HG02885 (cell line): Measurements from ENCODE around the gene OSBPL5.

ENCODE experiments used
- ATAC-seq: cut with Tn5 transposase; IDR thresholded peaks from one replicate; pipeline ENCODE4 v1.9.1; 2021; ENCODE audit warnings: mild to moderate bottlenecking; ENCODE audit not compliant: unreplicated experiment, poor library complexity

OSBPL5 gene

DNA sequence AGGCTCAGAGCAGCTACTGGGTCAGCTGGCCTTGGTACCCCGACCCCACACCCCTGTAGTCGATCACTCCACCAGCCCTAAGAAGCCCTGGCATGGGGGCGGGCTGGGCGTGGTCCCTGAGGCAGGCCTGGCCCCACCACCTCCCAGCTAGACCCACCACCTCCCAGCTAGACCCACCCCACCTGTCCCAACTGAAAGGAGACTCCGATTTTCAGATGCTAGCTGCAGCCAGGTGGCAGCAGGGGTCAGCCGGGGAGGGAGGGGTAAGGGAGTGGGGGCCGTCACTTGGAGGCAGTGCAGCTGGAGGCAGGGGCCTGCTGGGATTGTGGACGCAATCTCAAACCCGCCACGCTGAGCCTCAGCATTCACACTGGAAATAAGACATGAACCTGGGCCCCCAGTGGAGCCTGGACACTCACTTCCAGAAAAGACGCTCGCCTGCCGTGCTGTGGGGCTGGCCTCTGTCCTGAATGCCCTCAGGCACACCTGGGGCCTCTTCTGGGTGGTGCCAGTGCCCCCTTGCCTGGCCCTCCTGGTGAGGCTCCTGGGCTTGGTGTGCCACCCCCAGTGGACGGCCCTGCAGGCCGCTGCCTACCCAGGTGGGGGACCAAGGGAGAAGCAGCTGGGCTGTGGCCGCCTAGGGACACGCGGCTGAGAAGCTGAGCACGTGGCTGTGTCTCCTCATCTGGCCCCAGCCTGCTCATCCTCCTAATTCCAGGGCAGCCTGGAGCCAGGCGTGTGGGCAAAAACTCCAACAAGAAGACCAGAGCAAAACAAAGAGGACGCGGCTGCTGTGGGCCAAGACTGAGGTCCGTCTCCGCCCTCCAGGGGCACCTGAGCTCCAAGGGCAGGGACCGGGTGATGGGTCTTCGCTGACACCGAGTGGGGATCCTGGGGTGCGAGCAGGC is 26.7 kb downstream of the OSBPL5 start:
- ATAC-seq: no peak

DNA sequence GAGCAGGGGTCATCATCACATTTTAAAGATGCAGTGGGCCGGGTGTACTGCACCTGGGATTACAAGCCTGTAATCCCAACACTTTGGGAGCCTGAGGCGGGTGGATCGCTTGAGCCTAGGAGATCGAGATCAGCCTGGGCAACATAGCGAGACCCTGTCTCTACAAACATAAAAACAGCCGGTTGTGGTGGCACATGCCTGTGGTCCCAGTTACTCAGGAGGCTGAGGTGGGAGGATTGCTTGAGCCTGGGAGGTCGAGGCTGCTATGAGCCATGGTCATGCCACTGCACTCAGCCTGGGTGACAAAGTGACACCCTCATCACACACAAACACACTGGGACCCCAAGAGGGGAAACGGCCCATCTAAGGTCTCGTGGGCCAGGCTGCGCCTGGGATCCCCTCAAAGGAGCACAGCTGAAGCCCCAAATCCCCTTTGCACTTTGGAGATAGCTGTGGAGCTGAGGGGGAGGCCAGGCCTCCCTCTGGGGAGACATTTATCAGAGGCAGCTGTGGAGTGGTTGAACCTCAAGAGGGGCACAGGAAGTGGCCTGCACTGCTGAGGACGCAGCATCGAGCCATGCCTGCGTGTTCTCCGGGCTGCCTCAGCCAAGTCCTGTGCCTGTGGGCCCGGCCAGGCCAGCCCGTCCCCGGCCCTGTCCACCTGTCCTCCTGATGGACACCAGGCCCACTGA is 27.5 kb downstream of the OSBPL5 start:
- ATAC-seq: no peak

DNA sequence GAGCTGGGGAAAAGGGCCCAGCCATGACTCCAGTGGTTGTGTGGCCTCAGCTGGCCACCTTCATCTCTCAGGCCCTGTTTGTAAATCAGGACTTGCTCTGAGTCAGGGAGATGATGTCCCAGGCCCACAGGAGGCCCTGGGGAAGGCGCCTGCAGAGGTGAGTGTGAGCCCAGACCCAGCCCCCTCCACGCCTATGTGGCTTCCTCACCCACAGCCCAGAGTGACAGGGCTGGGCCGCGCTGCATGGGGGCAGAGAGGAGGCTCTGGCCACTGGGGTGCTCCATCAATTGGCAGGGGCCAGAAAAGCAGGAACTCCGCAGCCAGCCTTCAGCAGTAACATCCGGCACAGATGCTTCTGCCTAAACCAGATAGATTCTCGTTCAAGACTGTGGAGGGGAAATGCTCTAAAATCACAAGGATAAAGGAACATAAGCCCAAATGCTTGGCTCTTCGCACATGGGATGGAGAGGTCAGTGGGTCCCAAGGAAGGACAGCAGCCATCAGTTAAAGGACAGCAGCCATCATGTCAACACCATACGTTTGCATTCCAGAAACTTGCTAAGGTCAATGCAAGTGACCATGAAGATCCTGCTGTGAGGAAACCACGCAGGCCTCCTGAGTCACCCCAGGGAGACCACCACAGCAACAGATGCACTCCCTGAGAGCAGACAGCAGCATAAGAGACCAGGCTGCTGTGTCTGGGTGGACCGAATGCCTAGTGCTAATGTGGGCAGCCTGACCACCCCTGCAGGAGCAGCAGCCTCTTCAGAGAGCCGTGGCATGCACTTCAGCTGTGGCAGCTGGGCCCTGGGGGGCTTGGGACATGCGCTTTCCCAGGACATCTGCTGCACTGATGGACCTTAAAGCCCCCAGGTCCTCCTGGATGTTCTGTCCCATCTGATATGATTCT is 28.3 kb downstream of the OSBPL5 start:
- ATAC-seq: no peak

DNA sequence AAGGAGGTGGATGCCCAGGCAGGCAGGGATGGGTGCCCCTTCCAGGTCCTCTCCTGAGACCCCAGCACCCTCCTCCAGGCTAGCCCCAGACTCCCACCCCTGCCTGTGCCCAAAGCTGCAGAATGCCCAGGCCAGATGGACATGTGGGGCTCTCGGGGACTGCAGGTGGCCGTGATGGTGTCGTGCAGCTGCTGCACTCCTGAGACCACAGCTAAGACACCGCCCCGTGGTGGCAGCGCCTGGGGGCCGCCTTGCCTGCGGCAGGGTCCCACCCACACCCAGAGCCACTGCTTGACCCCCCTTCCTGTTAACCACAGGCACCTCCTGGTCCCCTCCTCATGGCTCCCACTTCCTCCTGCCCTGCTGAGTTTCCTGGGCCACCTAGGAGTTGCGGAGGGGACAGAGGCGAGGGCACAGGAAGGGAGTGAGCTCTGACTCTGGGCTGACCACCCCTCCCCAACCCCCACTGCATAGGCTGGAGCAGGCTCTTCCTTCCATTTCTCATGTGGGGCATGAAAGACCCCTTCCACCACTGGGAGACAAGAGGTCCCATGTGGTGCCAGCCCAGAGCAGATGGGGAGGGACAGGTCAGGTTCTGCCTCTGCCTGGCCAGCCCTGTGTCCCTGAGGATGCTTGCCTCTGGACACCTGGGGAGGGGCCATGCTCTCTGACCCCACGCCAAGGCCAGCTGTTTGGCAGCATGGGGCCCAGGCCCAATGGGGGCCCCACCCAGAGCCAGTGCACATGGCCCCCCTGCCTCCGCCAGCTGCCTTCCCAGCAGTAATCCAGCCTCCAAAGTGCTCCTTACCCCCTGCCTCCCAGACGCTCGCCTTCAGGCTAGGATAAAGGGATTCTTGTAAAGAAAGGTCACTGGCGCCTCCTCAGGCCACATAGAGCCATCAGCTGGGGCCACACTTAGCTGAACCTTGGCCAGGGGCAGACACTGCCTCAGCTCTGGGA is 29.3 kb downstream of the OSBPL5 start:
- ATAC-seq: no peak

DNA sequence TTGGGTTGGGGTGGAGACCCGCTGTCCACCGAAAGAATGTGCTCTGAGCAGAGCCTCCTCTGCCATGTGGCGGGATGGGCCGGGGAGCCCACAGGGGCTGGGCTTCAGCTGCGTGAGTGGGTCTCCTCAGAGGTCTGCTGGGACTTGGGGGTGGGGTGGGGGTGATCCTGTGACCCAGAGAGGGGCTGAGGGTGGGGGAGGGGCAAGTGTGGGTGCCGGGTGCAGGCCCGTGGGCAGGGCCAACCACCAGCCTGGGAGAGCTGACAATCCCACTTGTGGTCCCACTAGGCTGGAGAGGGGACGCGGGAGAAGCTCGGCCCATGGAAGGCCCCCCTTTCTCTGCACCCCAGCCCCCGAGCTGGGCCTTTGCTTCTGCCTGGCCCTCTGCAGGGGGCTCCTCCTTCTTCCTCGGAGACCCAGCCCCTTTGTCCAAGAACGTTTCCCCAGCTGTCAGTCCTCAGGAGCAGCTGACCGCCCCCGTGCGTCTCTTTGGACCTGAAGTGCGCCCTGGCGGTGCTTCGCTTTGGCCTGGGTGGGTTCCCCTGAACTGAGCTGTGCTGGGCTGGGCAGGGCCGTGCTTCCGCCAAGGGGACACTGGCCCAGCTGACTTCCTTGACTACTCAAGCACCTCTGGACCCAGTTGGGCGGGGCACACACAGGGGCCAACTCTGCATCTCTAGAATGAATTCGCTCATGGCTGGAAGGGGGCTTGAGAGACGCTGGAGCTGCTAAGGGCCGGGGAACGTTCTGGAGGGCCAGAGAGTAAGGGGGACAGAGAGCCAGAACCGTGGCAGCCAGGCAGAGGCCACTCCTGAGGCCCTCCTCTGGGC is 30.2 kb downstream of the OSBPL5 start:
- no peak for ATAC-seq

DNA sequence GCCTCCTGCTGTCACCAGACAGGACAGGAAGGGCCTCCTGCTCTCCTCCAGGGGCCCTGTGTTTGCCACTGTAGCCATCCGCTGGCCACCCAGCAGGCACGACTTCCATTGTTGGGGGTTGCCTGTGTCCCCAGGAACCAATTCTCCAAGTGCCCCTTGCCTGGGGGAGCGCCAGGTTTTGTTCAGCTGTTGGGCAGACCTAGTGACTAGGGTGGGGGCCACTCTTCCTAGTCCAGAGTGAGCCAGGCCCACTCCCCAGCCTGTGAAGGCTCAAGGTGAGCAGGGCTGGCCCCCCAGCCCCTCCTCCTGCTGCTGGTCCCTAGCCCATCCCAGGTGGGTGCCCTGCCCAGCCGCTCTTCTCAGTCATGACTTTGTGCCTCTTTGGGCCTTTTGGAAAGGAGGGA is 30.9 kb downstream of the OSBPL5 start:
- ATAC-seq: no peak

DNA sequence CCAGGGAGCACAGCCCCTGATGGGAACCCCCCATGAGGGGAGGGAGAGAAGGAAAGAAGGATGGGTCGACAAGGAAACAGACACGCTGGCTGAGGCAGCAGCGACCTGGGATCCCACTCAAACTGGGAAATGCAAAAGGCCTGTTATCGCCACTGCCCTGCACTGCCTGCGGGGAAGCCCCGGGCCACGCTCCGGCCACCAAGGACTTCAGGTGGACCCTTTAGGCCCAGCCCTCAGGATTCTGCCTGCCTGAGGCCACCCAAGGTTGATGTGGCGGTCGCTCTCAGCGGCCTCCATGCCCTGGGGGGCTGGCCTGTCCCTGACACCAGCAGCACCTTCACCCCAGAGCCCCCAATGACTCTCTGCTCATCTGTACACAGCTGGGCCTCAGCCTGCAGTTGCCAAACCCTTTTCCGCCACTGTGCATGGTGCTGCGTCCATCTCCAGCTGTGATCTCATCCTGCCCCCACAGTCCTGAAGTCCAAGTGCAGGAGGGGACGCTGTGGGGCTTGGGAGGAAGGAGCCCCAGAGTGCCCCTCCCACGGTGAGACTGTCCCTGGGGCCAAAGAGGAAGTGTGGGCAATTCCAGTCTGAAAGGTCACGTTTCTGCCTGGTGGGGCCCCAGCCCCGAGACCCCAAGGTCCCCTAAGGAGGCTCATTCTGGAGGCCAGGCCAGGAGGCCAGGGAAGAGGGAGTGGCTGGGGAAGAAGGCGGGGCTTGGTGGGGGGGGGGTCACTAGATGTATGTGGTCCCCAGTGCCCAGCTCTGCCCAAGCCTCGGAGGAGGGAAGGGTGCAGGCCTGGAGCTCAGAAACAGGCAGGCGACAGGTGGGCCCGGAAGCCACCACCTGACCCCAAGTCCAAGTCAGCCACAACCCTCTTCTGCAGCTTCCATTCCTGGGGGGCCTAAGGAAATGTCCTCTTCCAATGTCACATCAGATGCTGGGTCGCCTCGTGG is 31.6 kb downstream of the OSBPL5 start:
- no peak for ATAC-seq

DNA sequence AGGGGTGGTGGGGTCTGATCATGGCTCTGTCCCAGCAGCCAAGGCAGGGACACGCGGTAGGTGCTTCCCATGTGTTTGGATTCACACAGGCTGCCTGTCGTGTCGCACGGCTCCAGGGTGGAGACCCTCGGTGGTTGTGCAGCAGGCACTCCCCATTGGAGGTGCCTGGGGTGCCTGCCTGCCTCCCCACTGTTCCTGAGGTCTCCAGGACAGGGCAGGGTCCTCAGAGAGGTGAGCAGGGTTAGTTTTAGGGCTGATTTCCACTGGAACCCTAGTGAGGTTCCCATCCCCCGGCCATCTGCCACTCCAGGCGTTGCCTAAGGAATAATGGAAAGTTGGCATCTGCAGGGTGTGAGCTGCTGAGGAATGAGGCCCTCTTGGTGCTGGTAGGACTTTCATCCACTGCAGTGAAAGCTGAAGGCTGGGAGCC is 32.3 kb downstream of the OSBPL5 start:
- no peak for ATAC-seq

DNA sequence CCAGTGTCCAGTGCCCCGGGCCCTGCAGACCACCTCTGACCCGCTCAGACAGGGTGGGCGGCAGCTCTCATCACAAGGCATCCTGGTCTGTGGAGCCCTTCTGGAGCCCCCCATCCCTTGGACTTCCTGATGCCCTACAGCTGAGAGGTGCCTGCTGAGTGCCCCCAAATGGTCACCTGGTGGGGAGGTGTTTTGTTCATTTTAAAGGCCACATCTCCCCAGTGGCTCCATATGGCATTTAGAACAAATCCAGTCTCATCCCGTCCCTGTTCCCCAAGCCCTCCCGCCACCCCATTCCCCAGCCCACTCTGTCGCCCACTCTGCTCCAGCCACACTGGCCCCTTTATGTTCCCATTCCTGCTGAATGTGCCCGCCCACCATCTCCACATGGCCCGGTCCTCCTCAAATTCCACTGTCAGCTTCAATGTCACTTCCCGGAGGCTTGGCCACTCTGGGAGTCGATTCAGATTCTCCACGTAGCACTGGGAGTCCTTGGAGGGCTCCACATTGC is 32.8 kb downstream of the OSBPL5 start:
- no peak for ATAC-seq

DNA sequence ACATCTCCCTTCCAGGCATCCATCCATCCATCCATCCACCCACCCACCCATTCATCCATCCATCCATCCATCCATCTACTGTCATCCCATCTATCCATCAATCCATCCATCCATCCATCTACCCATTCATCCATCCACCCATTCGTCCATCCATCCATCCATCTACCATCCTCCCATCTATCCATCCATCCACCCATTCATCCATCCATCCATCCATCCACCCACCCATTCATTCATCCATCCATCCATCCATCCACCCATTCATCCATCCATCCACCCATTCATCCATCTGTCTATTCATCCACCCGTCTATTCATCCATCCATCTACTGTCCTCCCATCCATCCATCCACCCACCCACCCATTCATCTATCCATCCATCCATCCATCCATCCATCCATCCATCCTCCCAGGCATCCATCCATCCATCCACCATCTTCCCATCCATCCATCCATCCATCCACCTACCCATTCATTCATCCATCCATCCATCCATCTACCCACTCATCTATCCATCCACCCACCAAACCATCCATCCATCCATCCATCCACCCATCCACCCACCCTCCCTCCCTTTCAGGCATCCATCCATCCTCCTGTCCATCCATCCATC is 33.7 kb downstream of the OSBPL5 start:
- ATAC-seq: no peak

DNA sequence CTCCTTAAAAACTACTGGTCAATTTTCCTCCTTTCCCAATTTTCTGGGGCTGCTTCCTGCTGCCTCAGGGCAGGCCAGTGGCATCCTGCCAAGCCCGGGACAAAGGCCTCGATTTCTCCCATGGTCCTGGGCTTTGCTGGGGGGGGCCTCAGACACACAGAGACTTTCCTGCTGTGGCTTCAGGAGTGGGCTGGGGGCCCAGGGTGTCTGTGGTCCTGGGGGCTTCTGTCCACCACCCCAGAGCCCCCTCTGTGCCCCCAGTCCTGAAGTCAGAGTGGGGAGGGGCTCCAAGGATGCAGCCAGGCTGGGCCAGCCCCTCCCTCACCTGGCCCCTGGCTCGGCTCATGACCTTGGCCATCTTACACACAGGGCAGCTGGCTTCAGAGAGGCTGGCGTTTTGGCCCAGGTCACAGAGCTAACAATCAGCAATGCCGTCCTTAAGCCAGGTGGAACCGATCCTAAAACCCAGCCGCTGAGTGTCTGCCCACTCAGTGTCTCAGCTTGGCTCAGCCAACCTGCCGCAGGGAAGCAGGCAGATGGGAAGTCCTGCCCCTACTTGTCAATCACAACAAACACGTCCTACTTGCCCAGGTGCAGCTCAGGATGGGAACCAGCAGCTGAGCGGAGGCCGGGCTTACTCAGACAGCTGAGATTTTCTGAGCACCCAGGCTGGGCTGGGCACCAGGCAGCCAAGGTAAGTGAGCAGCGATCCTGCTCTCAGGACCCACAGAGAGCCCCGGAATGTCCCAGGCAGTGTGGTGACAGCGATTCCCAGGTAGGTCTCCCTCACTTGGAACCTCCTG is 34.6 kb downstream of the OSBPL5 start:
- no peak for ATAC-seq

DNA sequence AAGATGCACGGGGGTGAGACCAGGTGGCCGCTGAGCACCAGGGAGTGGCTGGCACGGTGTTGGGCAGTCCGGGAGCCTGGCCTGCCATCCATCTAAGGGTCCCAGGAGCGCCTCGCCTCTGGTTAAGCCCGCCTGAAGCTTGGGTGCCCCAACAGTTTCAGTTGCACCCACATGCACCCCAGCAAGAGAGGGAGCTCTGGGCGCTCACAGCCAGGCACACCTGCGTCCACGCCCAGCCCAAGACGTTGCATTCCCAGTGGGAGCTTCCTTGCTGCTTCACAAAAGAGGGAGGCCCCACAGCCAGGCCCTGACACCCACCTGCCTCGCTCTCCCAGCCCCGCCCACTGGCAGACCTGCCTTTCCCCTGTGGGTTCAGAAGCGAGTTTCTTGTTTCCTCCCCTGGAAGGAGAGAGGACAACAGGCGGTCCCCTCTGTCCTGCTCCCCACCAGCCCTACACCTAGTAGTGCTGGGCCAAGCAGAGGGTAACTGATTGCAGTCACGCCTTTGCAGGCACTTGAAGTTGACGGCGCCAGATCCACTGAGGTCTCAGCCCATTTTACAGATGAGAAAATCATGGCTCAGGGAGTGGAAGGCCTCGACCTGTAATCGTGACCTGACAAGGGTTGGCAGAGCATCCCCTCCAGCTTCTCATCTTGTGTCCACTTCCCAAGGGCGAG is 35.4 kb downstream of the OSBPL5 start:
- no peak for ATAC-seq

DNA sequence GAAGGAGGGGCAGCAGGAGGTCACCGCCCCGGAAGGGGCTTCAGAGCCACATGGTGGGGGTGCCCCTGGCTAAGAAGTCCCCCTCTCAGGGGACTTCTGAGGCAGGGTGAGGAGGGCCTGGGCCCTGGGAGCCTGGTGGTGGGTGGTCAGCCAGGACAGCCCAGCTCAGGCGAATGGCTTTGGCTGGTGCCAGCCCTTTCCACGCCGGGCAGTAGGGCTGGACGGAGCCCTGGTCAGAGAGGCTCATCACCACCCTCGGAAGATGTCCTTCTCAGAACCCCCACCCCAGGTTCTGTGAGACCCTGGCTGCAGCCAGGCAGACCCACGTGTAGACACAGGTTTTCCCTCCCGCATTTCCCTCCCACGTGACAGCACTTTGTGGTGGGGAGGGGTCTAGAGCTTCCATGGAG is 35.9 kb downstream of the OSBPL5 start:
- ATAC-seq: no peak

DNA sequence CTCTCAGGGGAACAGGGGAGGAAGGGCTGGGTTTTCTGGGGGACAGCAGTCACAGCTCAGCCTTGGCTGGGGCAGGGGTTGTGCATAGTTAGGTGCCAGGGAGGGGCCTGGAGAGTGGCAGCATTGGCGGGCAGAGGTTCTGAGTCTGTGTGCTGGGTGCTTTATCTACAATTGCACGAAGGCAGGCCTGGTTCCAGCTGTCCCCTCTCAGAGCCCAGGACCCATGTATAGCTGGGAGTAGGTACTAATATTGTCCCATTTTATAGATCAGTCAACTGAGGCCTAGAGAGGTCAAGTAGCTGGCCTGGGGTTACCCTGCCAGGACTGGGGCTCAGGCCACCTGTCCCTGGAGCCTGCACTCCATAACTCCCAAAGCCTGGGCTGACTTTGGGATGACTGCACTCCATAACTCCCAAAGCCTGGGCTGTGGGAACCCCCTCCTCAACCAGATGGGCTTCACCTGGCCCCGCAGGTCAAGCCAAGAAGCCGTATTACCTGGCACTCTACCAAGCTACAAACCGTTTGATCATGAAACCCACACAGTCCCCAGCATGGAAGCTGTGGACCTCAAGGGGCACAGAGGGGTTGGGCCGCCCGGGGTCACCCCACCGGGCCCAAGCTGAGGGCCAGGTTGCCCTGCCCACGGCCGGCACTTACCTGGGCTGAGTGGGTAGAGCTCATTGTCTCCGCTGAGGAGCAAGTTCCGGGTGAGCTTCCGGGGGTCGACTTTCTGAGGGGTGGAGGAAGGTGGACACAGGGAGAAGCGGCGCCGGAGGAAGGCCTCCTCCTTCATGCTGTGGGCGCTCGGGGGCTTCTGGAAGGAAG is 36.5 kb downstream of the OSBPL5 start:
- no peak for ATAC-seq
